GM10248 (cell line): ENCODE results near the gene HS1BP3.

Experiments used
- CTCF ChIA-PET: fragments of 300-600 bp; sonication (Branson Sonifier 250); formaldehyde crosslinking; extraction: SDS; loops from one replicate; lab custom pipeline; 2021; ENCODE audit warnings: antibody characterized with exemption; lab: Yijun Ruan, JAX
- POLR2A ChIA-PET: fragments of 350-650 bp; sonication (Branson Sonifier 250); formaldehyde crosslinking; extraction: SDS; loops from one replicate; lab custom pipeline; 2020; ENCODE audit warnings: antibody characterized with exemption; lab: Yijun Ruan, JAX
- DNase-seq: peaks from one replicate; pipeline ENCODE4 v3.0.0; 2012; ENCODE audit errors: extremely low spot score
- CTCF ChIP-seq: IDR thresholded peaks from 2 replicates; pipeline ENCODE4 v1.5.1; 2012; ENCODE audit warnings: mild to moderate bottlenecking, low read depth; ENCODE audit errors: extremely low read depth, missing control alignments, control extremely low read depth

The HS1BP3 gene

GRCh38 chr2:20583425-20583881 lies 67.4 kb downstream of the HS1BP3 start:
- no peak for TF ChIP-seq CTCF
- POLR2A ChIA-PET: interaction anchor here (1.8 kb wide), 1 partner anchor 137 kb away, joined by 8 read pairs; the partner anchor contains the start of gene RHOB
- CTCF ChIA-PET: interaction anchor here (1.3 to 2.0 kb wide), 2 partner anchors 10 to 128 kb away, joined by 4 read pairs; no protein-coding TSS in a partner anchor

GRCh38 chr2:20582600-20583221 lies 68.2 kb downstream of the HS1BP3 start:
- no peak for DNase-seq
- TF ChIP-seq CTCF: no peak
- ChIA-PET CTCF (interaction anchor here (1.3 to 2.0 kb wide), 2 partner anchors 11 to 127 kb away, joined by 4 read pairs; no protein-coding TSS in a partner anchor), POLR2A (interaction anchor here (0.6 to 1.8 kb wide), 2 partner anchors 133 to 136 kb away, joined by 3 to 8 read pairs; partner anchors contain the start of gene RHOB)

More at GRCh38 chr2:20583425-20583881, 67.4 kb downstream of the HS1BP3 start:
- DNase-seq: no peak

GRCh38 chr2:20580690-20581437 lies 70.0 kb downstream of the HS1BP3 start:
- no peak for DNase-seq
- ChIA-PET POLR2A (interaction anchor here (3.8 kb wide), 1 partner anchor 134 kb away, joined by 24 read pairs; the partner anchor contains the start of gene RHOB), CTCF (interaction anchor here (0.7 to 2.5 kb wide), 4 partner anchors 8 to 58 kb away, joined by 3 to 6 read pairs (median 4); no protein-coding TSS in a partner anchor)
- TF ChIP-seq CTCF: no peak

GRCh38 chr2:20579866-20580265 lies 71.0 kb downstream of the HS1BP3 start:
- TF ChIP-seq CTCF: no peak
- CTCF ChIA-PET: interaction anchor here (0.9 to 2.5 kb wide), 7 partner anchors 15 to 133 kb away, joined by 3 to 6 read pairs (median 4); partner anchors contain the start of gene RHOB
- POLR2A ChIA-PET: interaction anchor here (3.8 kb wide), 1 partner anchor 133 kb away, joined by 24 read pairs; the partner anchor contains the start of gene RHOB
- DNase-seq: no peak

- peak; percentile 75 for DNase-seq
- POLR2A ChIA-PET: interaction anchor here (3.8 kb wide), 1 partner anchor 132 kb away, joined by 24 read pairs; the partner anchor contains the start of gene RHOB
- CTCF ChIA-PET: interaction anchor here (0.9 to 2.5 kb wide), 10 partner anchors 13 to 132 kb away, joined by 3 to 6 read pairs (median 4); partner anchors contain the start of gene RHOB
- no peak for TF ChIP-seq CTCF
Measured at GRCh38 chr2:20578895-20579825, 71.7 kb downstream of the HS1BP3 start.
